HG03108 (cell line): ENCODE data around the gene LRRC4B.

ENCODE experiments used
- ATAC-seq: cut with Tn5 transposase; IDR thresholded peaks from one replicate; pipeline ENCODE4 v1.9.1; 2021; ENCODE audit warnings: moderate library complexity; ENCODE audit not compliant: unreplicated experiment

The LRRC4B gene

GRCh38 chr19:50573741-50574461 lies 5.7 kb upstream of the LRRC4B start:
- no peak for ATAC-seq

DNA sequence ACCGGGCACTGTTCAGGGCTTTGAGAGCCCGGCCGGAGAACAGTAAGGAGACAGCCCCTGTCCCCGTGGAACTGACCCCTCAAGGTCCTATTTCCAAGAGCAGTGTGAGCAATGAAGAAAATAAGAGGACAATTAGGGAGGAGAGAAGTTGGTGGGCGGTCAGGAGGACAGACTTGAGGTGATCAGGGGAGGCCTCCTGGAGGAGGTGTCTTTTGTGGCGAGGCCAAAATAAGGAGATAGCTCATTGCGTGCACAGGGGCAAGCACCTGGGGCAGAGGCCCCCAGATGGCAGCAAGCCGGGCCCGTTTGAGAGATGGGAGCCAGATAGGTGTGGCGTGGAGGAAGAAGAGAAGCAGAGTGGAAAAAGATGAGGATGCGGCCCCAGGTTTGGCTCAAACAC lies 2.8 kb upstream of the LRRC4B start:
- ATAC-seq: no peak

DNA sequence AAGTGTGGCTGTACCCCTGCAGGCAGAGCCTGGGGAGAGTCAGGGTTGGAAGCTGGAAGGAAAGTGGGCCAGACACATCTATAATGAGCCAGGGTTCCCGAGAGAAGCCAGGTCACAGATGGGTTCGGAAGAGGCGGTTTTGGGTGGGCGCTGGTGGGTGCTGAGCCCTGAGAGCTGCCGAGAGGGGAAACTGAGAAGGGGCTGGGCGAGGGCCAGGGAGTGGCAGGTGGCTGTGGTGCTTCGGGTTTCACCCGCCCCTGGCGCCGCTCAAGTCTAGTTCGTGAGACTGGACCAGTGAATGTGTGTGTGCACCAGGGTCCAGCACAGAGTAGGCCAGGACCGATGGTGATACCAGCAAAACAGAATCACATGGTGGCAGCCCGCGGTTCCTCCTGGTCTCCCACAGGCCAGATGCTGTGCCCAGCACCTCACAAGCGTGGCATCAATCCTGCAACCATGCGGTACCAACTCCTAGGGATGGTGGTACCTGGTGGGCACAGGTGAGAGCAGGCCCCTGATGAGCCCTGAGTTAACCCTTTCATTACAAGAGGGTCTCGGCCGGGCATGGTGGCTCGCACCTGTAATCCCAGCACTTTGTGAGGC lies 1.8 kb upstream of the LRRC4B start:
- no peak for ATAC-seq

DNA sequence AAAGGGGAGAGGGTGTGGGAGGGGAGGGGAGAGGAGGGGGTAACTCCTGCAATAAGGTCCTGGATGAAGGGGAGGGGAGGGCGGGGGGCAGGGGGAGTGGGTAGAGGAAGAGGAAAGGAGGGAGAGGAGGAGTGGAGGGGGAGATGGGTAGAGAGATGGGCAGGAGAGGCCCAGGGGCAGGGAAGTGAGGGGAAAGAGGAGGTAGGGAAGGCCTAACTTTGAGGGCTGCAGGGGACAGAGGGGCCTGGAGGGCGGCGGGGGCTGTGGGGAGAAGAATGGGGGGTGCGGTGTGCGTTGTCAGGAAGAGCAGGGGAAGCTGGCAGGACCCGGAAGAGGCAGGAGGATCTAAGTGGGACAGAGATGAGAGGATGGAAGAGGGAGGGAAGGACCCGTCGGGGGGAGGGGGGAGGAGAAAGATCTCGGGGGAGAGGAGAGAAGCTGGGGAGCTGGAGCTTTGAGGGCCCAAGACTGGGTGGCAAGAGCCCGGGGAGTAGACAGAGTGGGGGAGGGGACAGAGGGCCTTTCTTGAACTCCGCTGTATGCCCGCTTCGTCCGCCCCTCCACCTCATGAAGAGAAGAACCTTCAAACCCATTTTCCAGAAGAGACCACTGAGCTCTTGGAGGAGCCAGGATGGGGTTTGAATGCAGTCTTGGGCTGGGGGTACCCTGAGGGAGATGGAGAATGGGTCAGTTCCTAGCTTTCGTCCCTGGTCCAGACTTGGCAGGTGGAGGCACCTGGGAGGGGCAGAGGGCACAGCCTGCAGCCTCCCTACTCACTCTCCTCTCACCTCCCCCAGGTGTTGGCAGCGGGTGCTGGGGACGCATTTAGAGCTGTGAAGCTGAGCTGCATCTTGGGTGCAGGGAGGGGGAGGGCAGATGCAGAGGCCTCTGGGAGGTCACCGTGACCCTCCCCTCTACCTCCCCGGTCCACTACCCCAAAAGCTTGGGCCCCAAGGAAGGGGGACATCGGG lies 778 bp upstream of the LRRC4B start:
- no peak for ATAC-seq

GRCh38 chr19:50567052-50567841 lies 988 bp downstream of the LRRC4B start:
- ATAC-seq: no peak

DNA sequence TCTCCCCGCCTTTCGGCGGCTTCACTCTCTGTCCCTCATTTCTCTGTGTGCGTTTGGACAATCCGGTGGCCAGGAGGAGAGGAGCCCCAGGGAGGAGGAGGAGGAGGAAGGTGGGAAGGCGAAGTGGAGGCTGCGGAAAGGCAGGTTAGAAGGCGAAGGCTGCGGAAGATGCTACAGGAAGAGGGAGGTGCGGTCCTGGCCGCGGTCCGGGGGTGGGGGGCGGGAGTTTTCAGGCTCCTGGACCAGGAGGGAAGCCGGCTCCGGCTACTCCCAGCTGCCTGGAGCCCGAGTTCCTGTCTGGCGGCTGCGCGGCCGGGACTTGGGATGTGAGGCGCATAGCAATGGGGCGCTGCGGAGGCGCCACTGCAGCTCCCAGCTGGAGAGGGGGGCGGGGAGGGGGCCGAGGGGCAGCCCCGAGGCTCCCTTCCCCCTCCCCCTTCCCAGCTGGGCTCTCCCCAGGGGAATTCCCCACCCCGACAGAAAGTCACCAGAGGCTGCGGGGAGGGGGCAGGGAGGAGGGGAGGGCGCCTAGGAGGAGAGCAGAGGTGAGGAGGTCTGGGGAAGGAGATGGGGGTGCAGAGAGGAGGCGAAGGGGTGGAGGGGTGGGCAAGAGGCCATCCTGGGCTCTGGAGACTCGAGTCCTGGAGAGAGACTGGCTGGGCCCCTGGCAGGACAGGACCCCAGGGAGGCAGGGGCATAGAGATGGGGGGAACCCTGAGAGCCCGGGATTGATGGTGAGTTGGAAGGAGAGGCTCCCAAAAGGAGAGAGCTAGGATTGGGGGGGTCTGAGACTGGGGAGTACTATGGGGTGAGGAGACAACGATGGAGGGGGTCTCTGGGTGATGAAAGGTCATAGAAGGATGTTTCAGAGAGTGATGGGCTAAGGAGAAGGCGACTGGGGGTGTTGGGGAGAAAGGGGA lies 2.0 kb downstream of the LRRC4B start:
- no peak for ATAC-seq

DNA sequence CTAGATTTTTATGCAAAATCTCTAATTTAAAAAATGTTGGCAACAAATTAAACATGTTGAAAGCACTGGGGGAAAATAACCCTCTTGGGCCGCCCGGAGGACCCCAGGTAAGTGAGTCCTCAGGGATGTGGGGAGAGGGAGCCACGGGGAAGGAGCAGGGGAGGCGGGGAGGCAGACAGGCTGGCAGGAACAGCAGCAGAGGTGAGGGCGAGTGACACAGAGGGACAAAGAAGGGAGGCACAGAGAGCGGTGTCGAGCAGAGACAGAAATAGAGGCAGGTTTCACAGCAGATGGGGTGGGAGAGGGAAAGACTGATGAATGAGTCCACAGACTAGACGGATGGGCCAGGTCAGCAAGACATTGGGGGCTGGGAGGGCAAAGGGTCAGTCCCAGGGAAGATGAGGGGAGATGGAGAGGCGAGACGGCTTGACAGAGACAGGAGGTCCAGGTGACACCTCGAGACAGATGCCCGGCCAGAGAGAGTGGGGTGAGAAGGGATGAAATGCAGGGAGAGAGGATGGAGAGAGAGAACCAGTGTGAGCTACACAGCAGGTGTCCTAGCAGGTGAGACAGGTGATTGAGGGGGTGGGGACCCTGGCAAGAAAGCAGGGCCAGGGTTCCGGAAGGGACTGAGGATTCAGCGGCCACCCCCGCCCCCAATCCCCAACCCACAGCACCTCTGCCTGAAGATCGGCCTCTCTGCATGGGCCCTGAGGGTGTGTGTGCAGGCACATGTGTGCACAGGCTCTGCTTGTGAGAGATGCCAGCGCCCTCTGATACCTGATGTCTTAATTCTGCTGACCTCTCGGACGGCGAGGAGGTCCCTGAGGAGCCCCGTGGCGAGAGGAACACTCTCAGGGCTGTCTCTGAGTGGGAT lies 3.8 kb downstream of the LRRC4B start:
- no peak for ATAC-seq

DNA sequence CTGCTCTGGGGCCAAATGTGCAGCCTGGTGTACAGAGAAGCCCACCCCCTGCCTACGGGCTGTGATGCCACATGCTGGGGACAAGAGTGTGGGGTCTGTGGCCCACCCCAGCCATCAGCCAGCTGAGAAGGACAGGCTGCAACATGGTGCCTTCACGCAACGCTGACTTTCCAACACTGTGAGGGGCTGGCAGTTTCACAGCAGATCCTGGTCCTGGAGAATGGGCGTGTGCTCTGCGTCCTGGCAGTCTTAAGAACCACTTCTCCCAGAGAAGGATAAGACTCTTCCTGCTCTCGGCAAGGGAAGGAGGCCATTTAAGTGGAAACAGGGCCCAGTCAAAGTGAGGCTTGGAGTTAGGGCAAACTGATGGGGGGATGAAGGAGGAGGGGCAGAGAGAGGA lies 4.6 kb downstream of the LRRC4B start:
- no peak for ATAC-seq

DNA sequence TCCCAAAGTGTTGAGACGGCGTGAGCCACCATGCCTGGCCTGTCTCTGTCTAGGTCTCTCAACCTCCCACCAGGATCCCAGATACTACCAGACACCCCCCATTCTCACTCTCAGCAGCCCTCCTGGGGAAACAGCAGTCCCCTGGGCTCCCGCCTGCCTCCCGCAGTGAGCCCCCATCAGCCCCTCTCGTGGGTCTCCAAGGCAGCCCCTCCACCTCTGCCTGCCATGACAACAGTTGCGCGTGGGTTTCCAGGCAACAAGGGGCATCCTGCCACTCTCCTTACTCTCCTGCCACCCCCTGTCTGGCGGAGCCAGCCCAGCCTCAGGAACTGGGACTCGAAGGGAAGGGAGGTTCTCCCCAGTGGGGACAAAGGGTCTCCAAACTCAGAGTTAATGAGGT lies 5.2 kb downstream of the LRRC4B start:
- no peak for ATAC-seq

DNA sequence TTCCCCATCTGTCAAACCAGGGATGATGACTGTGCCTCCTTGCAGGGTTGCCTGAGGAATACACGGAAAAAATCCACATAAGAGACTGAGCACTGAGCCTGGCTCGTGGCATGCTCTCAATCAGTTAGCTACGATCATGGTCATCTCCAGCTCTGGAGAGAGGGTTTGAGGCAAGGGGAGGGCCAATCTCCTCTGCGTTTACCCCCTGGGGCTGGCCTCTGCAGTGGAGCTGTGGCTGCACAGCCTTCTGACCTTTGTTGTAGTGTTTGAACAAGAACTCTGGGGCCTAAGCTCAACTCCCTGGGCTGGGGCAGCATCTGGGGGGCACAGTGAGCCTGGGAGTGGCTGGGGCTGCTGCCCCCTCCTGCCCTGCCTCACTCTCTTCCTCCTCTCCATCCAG lies 5.9 kb downstream of the LRRC4B start:
- no peak for ATAC-seq

- ATAC-seq: no peak
Observed at GRCh38 chr19:50559636-50560035, 8.6 kb downstream of the LRRC4B start.

DNA sequence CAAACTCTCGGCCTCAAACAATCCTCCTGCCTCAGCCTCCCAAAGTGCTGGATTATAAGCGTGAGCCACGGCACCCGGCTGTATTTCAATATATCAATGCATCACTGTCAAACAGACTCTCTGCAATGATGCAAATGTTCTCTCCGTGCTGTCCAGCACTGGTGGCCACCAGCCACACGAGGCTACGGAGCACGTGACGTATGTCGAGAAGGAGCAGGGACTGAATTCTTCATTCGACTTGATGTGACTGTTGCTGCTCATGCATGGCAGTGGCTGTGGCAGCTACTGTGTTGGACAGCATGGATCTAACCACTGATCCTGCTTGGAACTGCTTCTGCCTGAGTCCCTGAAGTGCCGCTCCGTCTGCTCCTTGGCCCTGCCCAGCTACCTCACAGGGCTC lies 9.8 kb downstream of the LRRC4B start:
- ATAC-seq: no peak

DNA sequence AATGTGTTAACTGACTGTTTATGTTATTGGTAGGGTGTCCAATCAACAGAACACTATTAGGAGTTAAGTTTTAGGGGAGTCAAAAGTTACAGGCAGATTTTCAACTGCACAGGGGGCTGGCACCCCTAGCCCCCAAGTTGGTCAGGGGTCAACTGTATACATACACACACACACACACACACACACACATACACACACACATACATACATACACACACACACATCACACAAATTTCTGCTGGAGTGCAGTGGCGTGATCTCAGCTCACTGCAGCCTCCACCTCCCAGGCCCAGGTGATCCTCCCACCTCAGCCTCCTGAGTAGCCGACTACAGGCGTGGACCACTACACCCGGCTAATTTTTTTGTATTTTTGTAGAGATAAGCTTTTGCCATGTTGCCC lies 10.2 kb downstream of the LRRC4B start:
- no peak for ATAC-seq

- no peak for ATAC-seq
Observed at GRCh38 chr19:50557009-50557613, 11.1 kb downstream of the LRRC4B start.

DNA sequence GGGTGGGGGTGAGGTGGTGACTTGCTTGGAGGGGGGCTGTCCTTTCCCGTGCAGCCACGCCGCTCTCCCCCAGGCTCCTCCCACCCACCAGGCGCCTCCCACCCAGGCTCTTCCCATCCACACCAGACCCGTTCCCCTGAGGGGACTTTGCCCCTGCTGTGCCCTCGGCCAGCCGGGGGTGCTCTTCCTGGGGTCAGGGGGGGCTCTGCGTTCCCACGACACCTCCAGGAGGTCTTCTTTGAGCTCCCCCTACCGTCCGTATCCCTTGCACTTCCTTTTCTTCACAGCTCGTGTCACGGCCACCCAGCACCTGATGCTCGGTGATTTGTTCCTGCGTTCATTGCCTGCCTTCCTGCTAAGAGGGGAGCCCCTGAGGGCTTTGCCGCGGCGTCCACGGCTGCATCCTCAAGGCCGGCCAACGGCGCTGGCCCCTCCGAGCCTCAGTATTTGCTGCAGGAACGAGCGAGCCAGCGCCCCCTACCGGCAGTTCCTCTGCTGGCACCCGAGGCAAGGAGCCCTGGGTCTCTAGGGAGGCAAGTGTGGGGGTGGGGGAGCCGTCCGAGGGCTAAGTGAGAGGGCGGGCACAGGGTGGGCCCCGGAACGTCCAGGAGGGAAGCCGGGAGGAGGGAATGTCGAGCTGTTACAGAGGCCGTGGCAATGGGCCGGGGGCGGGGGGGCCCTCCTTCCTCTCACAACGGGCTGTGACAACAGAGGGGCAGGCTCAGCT lies 11.8 kb downstream of the LRRC4B start:
- ATAC-seq: no peak

DNA sequence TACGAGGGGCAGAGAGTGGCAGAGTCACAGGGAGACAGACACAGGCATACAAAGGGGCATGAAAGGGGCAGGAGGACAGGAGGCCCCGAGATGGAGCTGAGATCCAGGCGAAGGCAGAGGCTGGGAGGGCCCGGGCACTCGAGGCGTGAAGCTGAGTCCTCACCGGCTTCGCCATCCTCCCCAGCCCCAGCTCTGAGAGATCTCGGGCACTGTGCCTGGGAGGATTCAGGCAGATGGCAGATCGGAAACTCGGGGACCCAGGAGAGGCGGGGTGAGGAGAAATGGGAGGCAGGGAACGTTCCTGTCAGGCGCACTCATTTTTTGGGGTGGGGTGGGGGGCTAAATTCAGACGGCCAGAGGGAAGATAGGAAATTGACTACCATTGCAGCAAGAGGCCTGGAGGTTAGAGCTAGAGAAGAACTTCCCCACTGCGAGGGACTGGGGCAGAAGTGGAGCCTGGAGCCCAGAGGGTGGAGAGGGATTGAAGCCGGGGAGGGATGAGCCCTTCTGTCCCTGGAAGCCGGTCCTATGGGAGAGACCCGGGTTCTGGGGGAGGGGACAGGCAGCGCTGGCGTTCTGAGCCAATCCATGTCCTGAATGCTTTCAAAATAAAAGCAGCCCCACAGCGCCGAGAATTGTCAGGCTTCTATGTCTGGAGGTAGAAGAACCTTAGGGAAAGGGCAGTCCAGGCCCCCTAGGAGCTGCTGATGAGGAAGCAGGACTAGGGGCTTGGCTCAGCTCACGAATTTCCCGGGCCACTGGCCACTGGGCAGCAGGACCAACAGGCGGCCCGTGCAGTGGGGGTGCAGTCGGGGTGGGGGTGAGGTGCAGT lies 12.6 kb downstream of the LRRC4B start:
- ATAC-seq: no peak

GRCh38 chr19:50555033-50555432 lies 13.2 kb downstream of the LRRC4B start:
- no peak for ATAC-seq
